Activated CD4-positive, alpha-beta memory T cell treated with anti-CD3 and anti-CD28 coated beads, Interleukin-2, amount 10 ng/mL, durations not matched to agents 7 days and 5 days (primary cell): ENCODE data around the gene PGBD4. TPM values are rescaled to one million over a fixed set of nuclear protein-coding genes. Genes with fewer than 3 reads are reported as not detected.
A peak's percentile ranks its signal among the peaks of the same experiment; 100 is the strongest.

ENCODE experiments used
- CTCF ChIA-PET: fragments of 350-600 bp; sonication (Branson Sonifier 250); formaldehyde crosslinking; loops from one replicate; lab custom pipeline; 2021; ENCODE audit warnings: antibody characterized with exemption, inconsistent platforms; lab: Charles Lee
- POLR2A ChIA-PET: fragments of 350-600 bp; sonication (Branson Sonifier 250); formaldehyde crosslinking; loops from one replicate; lab custom pipeline; 2021; ENCODE audit warnings: antibody characterized with exemption; lab: Charles Lee
- DNase-seq: peaks from one replicate; pipeline ENCODE4 v3.0.0-alpha.2; 2020
- H3K27ac Mint-ChIP-seq: one replicate; pipeline ENCODE4 v1.8.0; 2021; ENCODE audit warnings: mild to moderate bottlenecking, mixed read lengths
- H3K27me3 Mint-ChIP-seq: one replicate; pipeline ENCODE4 v1.8.0; 2021; ENCODE audit warnings: mixed read lengths
- H3K36me3 Mint-ChIP-seq: one replicate; pipeline ENCODE4 v1.8.0; 2021; ENCODE audit warnings: low read depth, mixed read lengths
- H3K4me1 Mint-ChIP-seq: one replicate; pipeline ENCODE4 v1.8.0; 2021; ENCODE audit warnings: mixed read lengths
- H3K4me3 Mint-ChIP-seq: one replicate; pipeline ENCODE4 v1.8.0; 2021; ENCODE audit warnings: mild to moderate bottlenecking, mixed read lengths
- H3K9me3 Mint-ChIP-seq: one replicate; pipeline ENCODE4 v1.8.0; 2021; ENCODE audit warnings: mixed read lengths
- total RNA-seq, 2 experiments: library from RNA; stranded (reverse); gene quantifications; one replicate each; pipeline ENCODE4 v1.2.3, GENCODE V29; 2021

The PGBD4 gene
- 1 to 10 TPM; 3.1 to 3.3 TPM for total RNA-seq

GRCh38 chr15:34101366-34102174 lies at the start of gene PGBD4, which contains the start of gene EMC7:
Gene PGBD4, plus strand, starts transcription at chr15:34102083. Its CDS starts 449 bp downstream, at chr15:34102532.
Gene EMC7, minus strand, starts transcription at chr15:34101862. Its CDS starts 23 bp downstream, at chr15:34101839.
- peaks cover 33% of the 10 kb centered on the region for H3K36me3 Mint-ChIP-seq
- ChIA-PET POLR2A (interaction anchor here (0.6 to 3.3 kb wide), 19 partner anchors 8 to 886 kb away, joined by 3 to 33 read pairs (median 3); partner anchors contain the start of genes AVEN, EMC4, GOLGA8B and KATNBL1), CTCF (interaction anchor here (0.7 to 2.1 kb wide), 4 partner anchors 16 to 265 kb away, joined by 3 to 17 read pairs (median 4); partner anchors contain the start of genes EMC4, KATNBL1 and LPCAT4)
- H3K27me3 Mint-ChIP-seq = no peaks in the 10 kb centered on the region
- H3K4me1 Mint-ChIP-seq = peaks cover 37% of the 10 kb centered on the region
- peak within 1 kb of the TSS; percentile 96 for H3K4me3 Mint-ChIP-seq
- no peaks in the 10 kb centered on the region for H3K9me3 Mint-ChIP-seq
- peak; percentile 100 for DNase-seq
- H3K27ac Mint-ChIP-seq = peak within 1 kb of the TSS; percentile 90

DNA sequence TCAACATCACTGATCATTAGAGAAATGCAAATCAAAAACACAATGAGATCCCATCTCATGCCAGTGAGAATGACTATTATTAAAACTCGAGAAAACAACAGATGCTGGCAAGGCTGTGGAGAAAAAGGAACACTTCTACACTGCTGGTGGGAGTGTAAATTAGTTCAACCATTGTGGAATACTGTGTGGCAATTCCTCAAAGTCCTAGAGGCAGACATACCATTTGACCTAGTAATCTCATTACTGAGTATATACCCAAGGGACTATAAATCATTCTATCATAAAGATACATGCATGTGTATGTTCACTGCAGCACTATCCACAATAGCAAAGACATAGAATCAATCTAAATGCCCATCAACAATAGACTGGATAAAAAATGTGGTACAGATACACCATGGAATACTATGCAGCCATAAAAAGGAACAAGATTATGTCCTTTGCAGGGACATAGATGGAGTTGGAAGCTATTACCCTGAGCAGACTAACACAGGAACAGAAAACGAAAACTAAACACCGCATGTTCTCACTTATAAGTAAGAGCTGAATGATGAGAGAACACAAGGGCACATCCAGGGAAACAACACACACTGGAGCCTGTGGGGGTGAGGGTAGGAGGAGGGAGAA lies 47.7 kb upstream of the PGBD4 start:
- no peak for DNase-seq
- peaks cover 12% of the 10 kb centered on the region for H3K27me3 Mint-ChIP-seq
- ChIA-PET POLR2A (no interaction called here), CTCF (no interaction called here)
- H3K27ac Mint-ChIP-seq = no peak overlapping the region
- no peak overlapping the region for H3K4me3 Mint-ChIP-seq
- peaks cover 27% of the 10 kb centered on the region for H3K9me3 Mint-ChIP-seq
- H3K4me1 Mint-ChIP-seq = no peaks in the 10 kb centered on the region
- peaks cover 21% of the 10 kb centered on the region for H3K36me3 Mint-ChIP-seq

GRCh38 chr15:34055868-34056595 lies 45.9 kb upstream of the PGBD4 start:
- Mint-ChIP-seq H3K36me3 (peaks cover 10% of the 10 kb centered on the region), H3K4me3 (no peak overlapping the region), H3K27ac (no peak overlapping the region), H3K4me1 (no peaks in the 10 kb centered on the region), H3K27me3 (peaks cover 9% of the 10 kb centered on the region), H3K9me3 (peaks cover 13% of the 10 kb centered on the region)
- ChIA-PET POLR2A (no interaction called here), CTCF (no interaction called here)
- no peak for DNase-seq

GRCh38 chr15:34056911-34057310 lies 45.0 kb upstream of the PGBD4 start:
- H3K4me3 Mint-ChIP-seq = no peak overlapping the region
- ChIA-PET CTCF (interaction anchor here (2.4 kb wide), 1 partner anchor 153 kb away, joined by 5 read pairs; the partner anchor contains the start of gene KATNBL1), POLR2A (no interaction called here)
- peaks cover 4% of the 10 kb centered on the region for H3K9me3 Mint-ChIP-seq
- no peak overlapping the region for H3K27ac Mint-ChIP-seq
- H3K36me3 Mint-ChIP-seq = peaks cover 2% of the 10 kb centered on the region
- peaks cover 2% of the 10 kb centered on the region for H3K4me1 Mint-ChIP-seq
- no peak for DNase-seq
- H3K27me3 Mint-ChIP-seq = peaks cover 2% of the 10 kb centered on the region

- Mint-ChIP-seq H3K9me3 (no peaks in the 10 kb centered on the region), H3K36me3 (no peaks in the 10 kb centered on the region), H3K4me3 (no peak overlapping the region), H3K4me1 (peaks cover 11% of the 10 kb centered on the region), H3K27me3 (no peaks in the 10 kb centered on the region), H3K27ac (no peak overlapping the region)
- CTCF ChIA-PET = interaction anchor here (2.4 kb wide), 1 partner anchor 150 kb away, joined by 5 read pairs; the partner anchor contains the start of gene KATNBL1
- DNase-seq = no peak
- POLR2A ChIA-PET = no interaction called here
These were observed 42.4 kb upstream of the PGBD4 start for GRCh38 chr15:34059476-34059875.

DNA sequence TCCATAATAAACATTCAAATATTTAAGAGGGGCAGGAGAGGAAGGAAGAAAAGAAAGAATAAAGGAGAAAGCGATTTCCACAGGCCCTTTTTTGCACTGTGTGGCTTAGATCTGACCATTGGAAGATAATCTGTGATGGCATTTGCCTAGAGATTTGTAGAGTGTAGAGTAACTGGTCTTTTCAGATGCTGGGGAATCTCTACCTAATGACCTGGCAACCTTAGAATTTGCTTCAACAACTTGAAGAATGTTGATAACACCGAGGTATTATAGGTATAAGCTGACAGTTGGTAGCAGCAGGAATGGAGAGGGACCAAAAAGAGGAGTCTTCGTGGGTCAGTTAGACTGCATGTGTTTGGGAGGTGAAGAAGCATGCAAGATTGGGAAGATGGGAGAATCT lies 41.9 kb upstream of the PGBD4 start:
- POLR2A ChIA-PET = no interaction called here
- CTCF ChIA-PET = interaction anchor here (1.8 kb wide), 1 partner anchor 150 kb away, joined by 10 read pairs; the partner anchor contains the start of gene KATNBL1
- no peaks in the 10 kb centered on the region for H3K27me3 Mint-ChIP-seq
- H3K4me1 Mint-ChIP-seq = peaks cover 14% of the 10 kb centered on the region
- no peak for DNase-seq
- no peak overlapping the region for H3K27ac Mint-ChIP-seq
- H3K36me3 Mint-ChIP-seq = no peaks in the 10 kb centered on the region
- H3K9me3 Mint-ChIP-seq = no peaks in the 10 kb centered on the region
- H3K4me3 Mint-ChIP-seq = no peak overlapping the region

GRCh38 chr15:34064438-34064837 lies 37.4 kb upstream of the PGBD4 start:
- no peak overlapping the region for H3K4me3 Mint-ChIP-seq
- CTCF ChIA-PET = interaction anchor here (0.6 to 3.2 kb wide), 2 partner anchors 145 to 701 kb away, joined by 3 to 22 read pairs; partner anchors contain the start of gene KATNBL1
- peaks cover 15% of the 10 kb centered on the region for H3K4me1 Mint-ChIP-seq
- no peaks in the 10 kb centered on the region for H3K27me3 Mint-ChIP-seq
- no peaks in the 10 kb centered on the region for H3K9me3 Mint-ChIP-seq
- DNase-seq = no peak
- POLR2A ChIA-PET = no interaction called here
- H3K36me3 Mint-ChIP-seq = no peaks in the 10 kb centered on the region
- no peak overlapping the region for H3K27ac Mint-ChIP-seq

GRCh38 chr15:34065261-34065660 lies 36.6 kb upstream of the PGBD4 start:
- Mint-ChIP-seq H3K4me1 (peaks cover 15% of the 10 kb centered on the region), H3K27ac (no peak overlapping the region), H3K4me3 (no peak overlapping the region), H3K27me3 (no peaks in the 10 kb centered on the region), H3K36me3 (no peaks in the 10 kb centered on the region), H3K9me3 (no peaks in the 10 kb centered on the region)
- DNase-seq = no peak
- CTCF ChIA-PET = interaction anchor here (1.0 to 3.2 kb wide), 2 partner anchors 144 to 147 kb away, joined by 4 to 22 read pairs; partner anchors contain the start of gene KATNBL1
- POLR2A ChIA-PET = interaction anchor here (1.3 kb wide), 1 partner anchor 302 kb away, joined by 4 read pairs; the partner anchor contains the start of gene LPCAT4

- H3K36me3 Mint-ChIP-seq = no peaks in the 10 kb centered on the region
- POLR2A ChIA-PET = interaction anchor here (1.3 kb wide), 1 partner anchor 302 kb away, joined by 4 read pairs; the partner anchor contains the start of gene LPCAT4
- H3K9me3 Mint-ChIP-seq = no peaks in the 10 kb centered on the region
- H3K4me1 Mint-ChIP-seq = peaks cover 15% of the 10 kb centered on the region
- CTCF ChIA-PET = interaction anchor here (0.6 to 1.1 kb wide), 3 partner anchors 39 to 146 kb away, joined by 3 to 4 read pairs (median 4); partner anchors contain the start of gene KATNBL1
- H3K27me3 Mint-ChIP-seq = no peaks in the 10 kb centered on the region
- no peak overlapping the region for H3K4me3 Mint-ChIP-seq
- no peak for DNase-seq
- no peak overlapping the region for H3K27ac Mint-ChIP-seq
These were observed 35.9 kb upstream of the PGBD4 start for GRCh38 chr15:34065941-34066340.

- no peak for DNase-seq
- Mint-ChIP-seq H3K4me1 (no peaks in the 10 kb centered on the region), H3K27ac (no peak overlapping the region), H3K9me3 (no peaks in the 10 kb centered on the region), H3K27me3 (no peaks in the 10 kb centered on the region), H3K36me3 (no peaks in the 10 kb centered on the region), H3K4me3 (no peak overlapping the region)
- ChIA-PET CTCF (no interaction called here), POLR2A (no interaction called here)
These were observed 31.9 kb upstream of the PGBD4 start for GRCh38 chr15:34070003-34070402.

- no peaks in the 10 kb centered on the region for H3K9me3 Mint-ChIP-seq
- no peaks in the 10 kb centered on the region for H3K27me3 Mint-ChIP-seq
- H3K27ac Mint-ChIP-seq = no peak overlapping the region
- H3K36me3 Mint-ChIP-seq = peaks cover 2% of the 10 kb centered on the region
- no peak for DNase-seq
- ChIA-PET POLR2A (no interaction called here), CTCF (no interaction called here)
- no peaks in the 10 kb centered on the region for H3K4me1 Mint-ChIP-seq
- H3K4me3 Mint-ChIP-seq = no peak overlapping the region
These were observed 25.1 kb upstream of the PGBD4 start for GRCh38 chr15:34076785-34077184.

- Mint-ChIP-seq H3K4me3 (no peak overlapping the region), H3K27me3 (no peaks in the 10 kb centered on the region), H3K9me3 (no peaks in the 10 kb centered on the region), H3K36me3 (peaks cover 9% of the 10 kb centered on the region), H3K4me1 (no peaks in the 10 kb centered on the region), H3K27ac (no peak overlapping the region)
- CTCF ChIA-PET = interaction anchor here (1.0 to 1.4 kb wide), 3 partner anchors 12 to 509 kb away, joined by 3 read pairs; no protein-coding TSS in a partner anchor
- DNase-seq = no peak
- POLR2A ChIA-PET = no interaction called here
These were observed 23.0 kb upstream of the PGBD4 start for GRCh38 chr15:34078900-34079299.
